Upper lobe of left lung (tissue), 6 donors: Measurements from ENCODE around the gene CDH9. TPM values are rescaled to one million over a fixed set of nuclear protein-coding genes. Genes with fewer than 3 reads are reported as not detected.

ENCODE experiments used
- ATAC-seq, 2 donors: fragments of 200-7000 bp; cut with Tn5 transposase; one replicate each; pipeline ENCODE4 v1.9.1; 2022; ENCODE audit warnings: mild to moderate bottlenecking in 2 of 2, moderate library complexity in 2 of 2; ENCODE audit not compliant: low FRiP score in 2 of 2
- DNase-seq, 2 donors: peaks; one replicate each; pipeline ENCODE4 v3.0.0-alpha.2; 2019 to 2020
- H3K27ac ChIP-seq, 4 donors: fragments of 200-600 bp; sonication (generic); one replicate each; pipeline ENCODE4 v1.5.1; 2016 to 2019
- H3K27me3 ChIP-seq, 4 donors: fragments of 200-600 bp; sonication (generic); one replicate each; pipeline ENCODE4 v1.5.1; 2017 to 2019
- H3K36me3 ChIP-seq, 4 donors: fragments of 200-600 bp; sonication (generic); one replicate each; pipeline ENCODE4 v1.5.1; 2016 to 2019
- H3K4me1 ChIP-seq, 4 donors: fragments of 200-600 bp; sonication (generic); one replicate each; pipeline ENCODE4 v1.5.1; 2018 to 2019
- H3K4me3 ChIP-seq, 4 donors: fragments of 200-600 bp; sonication (generic); one replicate each; pipeline ENCODE4 v1.5.1; 2017 to 2019; ENCODE audit warnings: mild to moderate bottlenecking in 2 of 4, moderate library complexity in 1 of 4
- H3K9me3 ChIP-seq, 4 donors: fragments of 200-600 bp; sonication (generic); one replicate each; pipeline ENCODE4 v1.5.1; 2018 to 2019
- CTCF ChIP-seq, 6 experiments: fragments of 450-650 bp in 4 of 6; fragments of 200-600 bp in 2 of 6; sonication (generic) in 2 of 6; IDR thresholded peaks; one replicate each; pipeline ENCODE4 v1.5.1; 2016 to 2019; ENCODE audit warnings: antibody characterized with exemption in 6 of 6
- EP300 ChIP-seq, 4 donors: sonication (generic); formaldehyde crosslinking; IDR thresholded peaks; one replicate each; pipeline ENCODE4 v1.5.1; 2017; ENCODE audit warnings: antibody characterized with exemption in 4 of 4, control low read depth in 2 of 4
- POLR2A ChIP-seq, 4 donors: fragments of 450-650 bp; IDR thresholded peaks; one replicate each; pipeline ENCODE4 v1.5.1; 2016 to 2017; ENCODE audit warnings: antibody characterized with exemption in 4 of 4, mild to moderate bottlenecking in 2 of 4
- POLR2AphosphoS5 ChIP-seq, 2 donors: sonication (generic); formaldehyde crosslinking; IDR thresholded peaks; one replicate each; pipeline ENCODE4 v1.5.1; 2017; ENCODE audit warnings: antibody characterized with exemption in 2 of 2
- WGBS, 2 donors: methylation state at CpG; one replicate each; pipeline ENCODE4 v1.1.5; 2017 to 2018; 5-methylcytosine and 5-hydroxymethylcytosine counted together
- total RNA-seq, 6 donors: library from RNA; depleted of rRNA in 4 of 6; stranded (reverse); fragments of >200 nt in 4 of 6; gene quantifications; one replicate each; pipeline versions ENCODE4 v1.1.0 to v1.2.1, GENCODE V29; 2016 to 2021
- donor health status: DM: no; HTN: no; CAD: no; lungs with moderate emphysema.
- donor health status: DM: no; HTN: yes; CAD: no; lungs with severe emphysema.

Gene CDH9
- total RNA-seq, 6 donors from 2014 or later: not detected

GRCh38 chr5:26959290-26959689 is 79.1 kb downstream of the CDH9 start:
- ATAC-seq: no peak
- no peak for TF ChIP-seq CTCF (IDR thresholded peaks at IDR 0.05)
- TF ChIP-seq POLR2A (IDR thresholded peaks at IDR 0.05): no peak
- TF ChIP-seq EP300 (IDR thresholded peaks at IDR 0.05): no peak
- 73 to 86% methylated on average over 1 of the region's 1 CpG for WGBS, 2 donors

GRCh38 chr5:26955161-26955560 is 83.2 kb downstream of the CDH9 start:
- no peak overlapping the region for H3K4me3 ChIP-seq
- DNase-seq (no peak), ATAC-seq (no peak)
- H3K36me3 ChIP-seq: no peaks in the 10 kb centered on the region
- H3K9me3 ChIP-seq: no peaks in the 10 kb centered on the region
- H3K27me3 ChIP-seq: no peaks in the 10 kb centered on the region
- no peaks in the 10 kb centered on the region for H3K4me1 ChIP-seq
- 77 to 84% methylated on average over 2 of the region's 2 CpGs for WGBS, 2 donors
- TF ChIP-seq EP300 (IDR thresholded peaks at IDR 0.05) (no peak), POLR2AphosphoS5 (IDR thresholded peaks at IDR 0.05) (no peak), CTCF (IDR thresholded peaks at IDR 0.05) (no peak), POLR2A (IDR thresholded peaks at IDR 0.05) (no peak)
- no peak overlapping the region for H3K27ac ChIP-seq

More at GRCh38 chr5:26959290-26959689, 79.1 kb downstream of the CDH9 start:
- Histone ChIP-seq H3K27me3 (no peaks in the 10 kb centered on the region), H3K36me3 (no peaks in the 10 kb centered on the region), H3K27ac (no peak overlapping the region), H3K4me3 (no peak overlapping the region), H3K9me3 (no peaks in the 10 kb centered on the region), H3K4me1 (no peaks in the 10 kb centered on the region)
- DNase-seq: no peak

GRCh38 chr5:26948921-26949320 is 89.5 kb downstream of the CDH9 start:
- H3K4me3 ChIP-seq: no peak overlapping the region
- TF ChIP-seq POLR2AphosphoS5 (IDR thresholded peaks at IDR 0.05) (no peak), POLR2A (IDR thresholded peaks at IDR 0.05) (no peak), CTCF (IDR thresholded peaks at IDR 0.05) (no peak), EP300 (IDR thresholded peaks at IDR 0.05) (no peak)
- WGBS, 2 donors: 75 to 81% methylated on average over 2 of the region's 2 CpGs
- no peaks in the 10 kb centered on the region for H3K36me3 ChIP-seq
- no peaks in the 10 kb centered on the region for H3K27me3 ChIP-seq
- no peaks in the 10 kb centered on the region for H3K4me1 ChIP-seq
- no peak overlapping the region for H3K27ac ChIP-seq
- DNase-seq (no peak), ATAC-seq (no peak)
- no peaks in the 10 kb centered on the region for H3K9me3 ChIP-seq

GRCh38 chr5:26945901-26946300 is 92.5 kb downstream of the CDH9 start:
- DNase-seq (no peak), ATAC-seq (no peak)
- no peak overlapping the region for H3K4me3 ChIP-seq

More at GRCh38 chr5:26945901-26946300, 92.5 kb downstream of the CDH9 start:
- no peaks in the 10 kb centered on the region for H3K36me3 ChIP-seq
- TF ChIP-seq POLR2AphosphoS5 (IDR thresholded peaks at IDR 0.05) (no peak), CTCF (IDR thresholded peaks at IDR 0.05) (no peak), EP300 (IDR thresholded peaks at IDR 0.05) (no peak), POLR2A (IDR thresholded peaks at IDR 0.05) (no peak)
- H3K4me1 ChIP-seq: no peaks in the 10 kb centered on the region
- H3K9me3 ChIP-seq: no peaks in the 10 kb centered on the region
- H3K27me3 ChIP-seq: no peaks in the 10 kb centered on the region
- H3K27ac ChIP-seq: no peak overlapping the region
